OCI-LY3 (cell line): ENCODE results near the gene ATP8B4.

Experiments used
- EZH2phosphoT487 ChIP-seq: fragments of 200-600 bp; shearing (Covaris generic); IDR thresholded peaks from 2 replicates; pipeline ENCODE4 v1.6.1; 2018; ENCODE audit warnings: antibody characterized with exemption, mixed run types, low read depth
- TF ChIP-seq, protein P1 (sequence below): fragments of 200-600, 300-600 bp; sonication (generic); IDR thresholded peaks from 2 replicates; pipeline ENCODE4 v1.5.1; 2014; ENCODE audit warnings: antibody characterized with exemption, low read length, low read depth

- TF ChIP-seq, protein P1, sequence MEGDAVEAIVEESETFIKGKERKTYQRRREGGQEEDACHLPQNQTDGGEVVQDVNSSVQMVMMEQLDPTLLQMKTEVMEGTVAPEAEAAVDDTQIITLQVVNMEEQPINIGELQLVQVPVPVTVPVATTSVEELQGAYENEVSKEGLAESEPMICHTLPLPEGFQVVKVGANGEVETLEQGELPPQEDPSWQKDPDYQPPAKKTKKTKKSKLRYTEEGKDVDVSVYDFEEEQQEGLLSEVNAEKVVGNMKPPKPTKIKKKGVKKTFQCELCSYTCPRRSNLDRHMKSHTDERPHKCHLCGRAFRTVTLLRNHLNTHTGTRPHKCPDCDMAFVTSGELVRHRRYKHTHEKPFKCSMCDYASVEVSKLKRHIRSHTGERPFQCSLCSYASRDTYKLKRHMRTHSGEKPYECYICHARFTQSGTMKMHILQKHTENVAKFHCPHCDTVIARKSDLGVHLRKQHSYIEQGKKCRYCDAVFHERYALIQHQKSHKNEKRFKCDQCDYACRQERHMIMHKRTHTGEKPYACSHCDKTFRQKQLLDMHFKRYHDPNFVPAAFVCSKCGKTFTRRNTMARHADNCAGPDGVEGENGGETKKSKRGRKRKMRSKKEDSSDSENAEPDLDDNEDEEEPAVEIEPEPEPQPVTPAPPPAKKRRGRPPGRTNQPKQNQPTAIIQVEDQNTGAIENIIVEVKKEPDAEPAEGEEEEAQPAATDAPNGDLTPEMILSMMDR: no peak
- no peak for TF ChIP-seq EZH2phosphoT487
These were observed 20.5 kb downstream of the ATP8B4 start for GRCh38 chr15:50098545-50098944.
